DMS 273 treated with DMSO at 0.1 percent for 48 hours (cell line): Measurements from ENCODE around the gene STX4.

ENCODE experiments used
- DNase-seq: peaks from one replicate; lab custom pipeline; 2025; lab: John Stamatoyannopoulos, UW

The STX4 gene

DNA sequence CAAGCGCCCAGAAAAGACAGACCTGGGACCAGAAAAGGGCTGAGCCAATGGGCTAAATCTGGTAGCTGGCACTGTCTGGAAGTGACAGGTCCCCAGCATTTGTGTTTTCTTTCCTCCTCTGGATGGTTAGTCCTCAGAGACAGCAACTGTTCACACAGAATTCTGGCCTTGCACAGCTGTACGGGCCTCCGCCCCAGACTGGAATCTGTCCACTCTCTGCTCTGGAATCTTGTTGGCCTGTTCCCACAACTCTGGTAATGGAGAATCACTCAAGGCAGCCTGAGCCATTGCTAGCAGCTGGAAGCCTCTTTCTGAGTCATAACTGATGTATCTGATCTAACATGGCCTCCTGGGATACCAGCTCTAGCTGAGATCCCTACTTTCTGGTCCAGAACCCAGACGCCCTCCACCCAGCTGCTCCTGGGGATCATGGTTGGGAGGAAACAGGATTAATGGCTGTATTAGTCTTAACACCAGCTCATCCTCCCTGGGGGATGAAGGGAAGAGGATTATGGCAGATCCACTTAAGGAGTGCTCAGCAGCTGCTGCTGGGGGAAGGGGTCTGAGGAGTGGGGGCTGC, 31.6 kb downstream of the STX4 start:
- no peak for DNase-seq

DNA sequence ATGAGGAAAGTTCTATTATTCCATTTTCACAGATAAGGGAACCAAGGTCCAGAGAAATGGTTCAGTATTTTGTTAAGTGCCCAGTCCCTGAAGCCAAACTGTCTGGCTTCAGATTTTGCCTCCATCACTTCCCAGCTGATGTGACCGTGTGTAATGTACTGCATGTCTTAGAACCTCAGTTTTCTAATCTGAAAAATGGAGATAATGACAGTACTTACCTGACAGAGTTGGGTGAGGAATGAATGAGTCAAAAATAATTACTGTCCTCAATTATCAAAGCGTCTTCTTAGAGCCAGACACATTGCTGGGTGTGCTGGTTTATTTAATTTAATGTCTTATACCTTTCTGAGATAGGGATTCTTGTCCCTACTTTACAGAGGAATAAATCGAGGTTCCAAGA, 34.0 kb downstream of the STX4 start:
- DNase-seq: no peak

DNA sequence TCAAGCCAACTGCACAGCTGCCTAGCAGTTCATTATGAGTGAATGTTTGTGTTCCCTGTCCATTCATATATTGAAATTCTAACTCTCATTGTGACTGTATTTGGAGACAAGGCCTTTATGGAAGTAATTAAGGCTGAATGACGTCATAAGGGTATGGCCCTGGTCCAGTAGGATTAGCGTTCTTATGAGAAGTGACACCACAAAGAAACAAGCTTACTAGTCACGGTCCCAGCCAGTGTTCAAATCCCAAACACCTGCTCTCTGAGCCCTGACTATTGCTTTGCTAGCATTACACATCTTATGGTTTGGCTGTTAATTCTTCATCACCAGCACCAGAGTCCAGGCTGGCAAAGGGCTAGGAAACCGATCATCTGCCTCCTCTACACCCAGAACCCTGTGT, 38.5 kb downstream of the STX4 start:
- no peak for DNase-seq

DNA sequence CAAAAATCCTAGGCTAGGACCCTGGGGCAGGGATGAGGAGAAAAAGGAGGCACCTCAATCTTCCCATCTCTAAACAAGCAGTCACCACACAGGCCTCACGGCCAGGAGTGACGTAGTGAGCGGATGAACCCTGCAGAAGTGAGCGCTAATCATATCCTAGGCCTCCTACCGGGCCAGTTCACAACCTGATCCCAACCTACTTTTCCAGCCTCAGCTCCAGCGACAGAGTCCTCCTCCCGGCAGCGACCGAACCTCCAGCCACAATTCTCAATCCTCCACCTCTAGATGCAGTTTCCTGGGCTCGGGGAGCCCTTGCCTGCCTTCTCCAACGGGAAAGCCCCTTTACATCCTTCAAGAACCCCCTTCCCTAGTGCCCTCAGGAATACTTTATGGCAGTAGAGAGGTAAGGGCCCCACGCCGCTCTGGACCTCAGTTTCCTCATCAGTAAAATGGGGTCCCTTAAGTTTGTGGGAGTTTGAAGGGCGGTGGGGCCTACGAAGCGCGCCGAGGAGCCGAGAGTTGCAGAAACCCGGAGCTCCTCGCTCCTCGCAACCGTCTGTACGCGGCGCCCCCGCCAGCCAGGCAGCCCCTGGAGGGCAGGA, 39.3 kb downstream of the STX4 start:
- DNase-seq: peak; percentile 31

DNA sequence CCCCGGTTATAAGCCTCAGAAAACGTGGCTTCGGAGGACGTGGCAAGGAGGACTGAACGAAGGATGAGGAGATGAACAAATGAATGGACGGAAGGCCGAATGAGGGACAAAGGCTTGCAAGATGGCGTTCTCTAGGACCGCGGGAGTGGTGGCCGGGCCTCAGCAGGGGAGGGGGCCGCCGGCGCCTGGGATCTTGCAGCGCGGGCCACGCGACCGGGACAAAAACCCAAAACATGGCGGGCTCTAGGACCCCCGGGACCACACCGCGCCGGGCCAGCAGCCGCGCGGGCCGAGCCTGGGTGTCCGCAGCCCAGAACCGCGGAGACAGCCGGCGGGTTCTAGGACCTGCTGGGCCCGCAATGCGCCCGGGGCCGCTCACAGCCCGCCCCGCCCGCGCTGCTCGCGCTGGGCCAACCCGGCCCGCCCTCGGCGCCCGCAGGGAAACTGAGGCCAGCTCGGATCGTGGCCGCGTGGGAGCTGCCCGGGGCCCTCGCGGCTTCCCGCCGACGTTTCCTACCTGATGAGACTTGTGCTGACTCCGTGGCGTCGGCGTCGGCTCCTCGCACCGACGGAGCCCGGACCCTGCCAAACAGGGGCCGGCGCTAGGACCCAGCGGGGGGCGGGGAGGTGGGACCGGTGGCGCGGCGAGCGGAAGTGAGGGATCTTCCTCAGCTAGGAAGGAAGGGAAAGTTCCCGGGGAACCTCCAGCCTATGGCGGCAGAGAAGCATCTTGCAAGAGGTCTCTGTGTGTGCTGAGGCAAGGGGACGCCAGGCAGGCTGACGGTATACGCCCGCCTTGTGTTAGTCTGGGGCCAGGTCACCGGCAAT, 40.0 kb downstream of the STX4 start:
- peak; percentile 64 for DNase-seq

DNA sequence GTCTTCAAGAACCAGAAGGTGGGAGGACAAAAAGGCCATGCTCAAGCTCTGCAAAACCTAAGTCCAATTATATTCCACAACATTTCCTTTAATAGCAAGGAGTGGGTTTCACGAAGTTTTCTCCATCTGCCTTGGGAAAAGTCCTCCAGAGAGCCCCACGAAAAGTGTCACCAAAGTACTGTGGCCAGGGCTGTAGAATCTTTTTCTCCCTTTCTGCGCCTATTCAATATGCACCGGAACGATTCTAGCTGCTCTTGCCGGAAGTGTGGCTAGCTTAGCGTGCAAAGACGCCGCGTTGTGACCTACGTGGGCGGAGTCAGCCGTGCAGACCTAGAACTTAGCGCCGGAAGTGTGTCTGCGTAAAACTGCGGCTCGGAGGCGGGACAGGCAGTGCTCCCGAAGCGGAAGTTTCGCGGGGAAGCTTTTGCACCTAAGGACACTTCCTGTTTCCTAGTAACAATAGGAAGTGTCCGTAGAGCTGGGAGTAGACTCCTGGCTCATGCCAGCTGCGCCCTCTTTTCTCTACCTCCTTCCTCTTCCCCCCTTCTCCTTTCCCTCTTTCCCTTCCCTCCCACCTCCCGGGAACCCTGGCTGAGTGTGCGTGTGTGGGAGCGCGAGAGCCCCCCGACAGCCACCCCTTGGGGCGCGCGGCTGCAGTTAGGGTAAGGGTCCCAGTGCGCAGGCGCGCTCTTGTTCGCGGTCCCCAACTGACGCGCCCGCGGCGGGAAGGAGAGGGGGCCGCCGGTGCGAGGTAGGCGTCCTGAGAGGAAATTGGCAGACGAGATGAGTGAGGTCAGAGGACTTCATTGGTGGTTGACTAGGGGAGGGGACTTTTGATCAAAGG, 40.8 kb downstream of the STX4 start, which contains the start of the genes ZNF646 and ZNF668:
Gene ZNF646 (plus strand): TSS at position 453 of the 844 bp plus-strand sequence. CDS start 1,903 bp downstream, outside the sequence.
Gene ZNF668 (minus strand): TSS at position 271 of the 844 bp plus-strand sequence. CDS start 9,781 bp downstream, outside the sequence.
- DNase-seq: peak; percentile 99

DNA sequence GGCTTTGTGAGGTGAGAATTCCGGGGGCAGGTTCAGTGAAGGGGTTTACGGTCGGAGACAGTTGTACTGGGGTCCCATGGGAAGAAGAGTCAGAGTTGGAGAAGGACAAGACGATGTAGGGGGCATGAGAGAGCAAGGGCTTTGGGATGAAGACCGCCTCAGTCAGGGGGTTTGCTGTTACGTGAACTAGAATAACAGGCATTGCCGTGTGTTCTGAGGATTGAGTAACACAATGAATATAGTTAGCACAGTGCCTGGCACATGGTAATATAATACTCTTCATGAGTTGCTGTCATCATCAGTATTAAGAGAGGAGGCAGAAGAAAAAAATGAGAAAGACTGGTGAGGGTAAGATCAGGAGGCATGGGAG, 41.4 kb downstream of the STX4 start:
- DNase-seq: no peak

DNA sequence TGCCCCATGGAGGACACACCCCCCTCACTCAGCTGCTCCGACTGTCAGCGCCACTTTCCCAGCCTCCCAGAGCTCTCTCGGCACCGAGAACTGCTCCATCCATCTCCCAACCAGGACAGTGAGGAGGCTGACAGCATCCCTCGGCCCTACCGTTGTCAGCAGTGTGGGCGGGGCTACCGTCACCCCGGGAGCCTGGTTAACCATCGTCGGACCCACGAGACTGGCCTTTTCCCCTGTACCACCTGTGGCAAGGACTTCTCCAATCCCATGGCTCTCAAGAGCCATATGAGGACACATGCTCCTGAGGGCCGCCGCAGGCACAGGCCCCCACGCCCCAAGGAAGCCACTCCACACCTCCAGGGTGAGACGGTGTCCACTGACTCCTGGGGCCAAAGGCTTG, 43.0 kb downstream of the STX4 start:
- DNase-seq: no peak

DNA sequence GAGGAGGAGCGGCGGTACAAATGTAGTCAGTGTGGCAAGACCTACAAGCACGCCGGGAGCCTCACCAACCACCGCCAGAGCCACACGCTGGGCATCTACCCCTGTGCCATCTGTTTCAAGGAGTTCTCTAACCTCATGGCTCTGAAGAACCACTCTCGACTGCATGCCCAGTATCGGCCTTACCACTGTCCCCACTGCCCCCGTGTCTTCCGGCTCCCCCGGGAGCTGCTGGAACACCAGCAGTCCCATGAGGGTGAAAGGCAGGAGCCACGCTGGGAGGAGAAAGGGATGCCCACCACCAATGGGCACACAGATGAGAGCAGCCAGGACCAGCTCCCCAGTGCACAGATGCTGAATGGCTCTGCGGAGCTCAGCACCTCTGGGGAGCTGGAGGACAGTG, 43.7 kb downstream of the STX4 start:
- no peak for DNase-seq

DNA sequence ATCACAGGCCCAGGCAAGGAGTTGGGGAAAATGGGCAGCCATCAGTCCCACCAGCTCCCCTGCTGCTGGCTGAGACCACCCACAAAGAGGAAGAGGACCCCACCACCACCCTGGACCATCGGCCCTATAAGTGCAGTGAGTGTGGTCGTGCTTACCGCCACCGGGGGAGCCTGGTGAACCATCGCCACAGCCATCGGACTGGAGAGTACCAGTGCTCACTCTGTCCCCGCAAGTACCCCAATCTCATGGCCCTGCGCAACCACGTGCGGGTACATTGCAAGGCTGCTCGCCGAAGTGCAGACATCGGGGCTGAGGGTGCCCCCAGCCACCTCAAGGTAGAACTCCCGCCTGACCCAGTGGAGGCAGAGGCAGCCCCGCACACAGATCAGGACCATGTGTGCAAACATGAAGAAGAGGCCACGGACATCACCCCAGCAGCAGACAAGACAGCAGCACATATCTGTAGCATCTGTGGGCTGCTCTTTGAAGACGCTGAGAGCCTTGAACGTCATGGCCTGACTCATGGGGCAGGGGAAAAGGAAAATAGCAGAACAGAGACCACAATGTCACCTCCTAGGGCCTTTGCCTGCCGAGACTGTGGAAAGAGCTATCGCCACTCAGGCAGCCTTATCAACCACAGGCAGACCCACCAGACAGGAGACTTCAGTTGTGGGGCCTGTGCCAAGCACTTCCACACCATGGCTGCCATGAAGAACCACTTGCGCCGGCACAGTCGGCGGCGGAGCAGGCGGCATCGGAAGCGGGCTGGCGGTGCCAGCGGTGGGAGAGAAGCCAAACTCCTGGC, 44.4 kb downstream of the STX4 start:
- no peak for DNase-seq

DNA sequence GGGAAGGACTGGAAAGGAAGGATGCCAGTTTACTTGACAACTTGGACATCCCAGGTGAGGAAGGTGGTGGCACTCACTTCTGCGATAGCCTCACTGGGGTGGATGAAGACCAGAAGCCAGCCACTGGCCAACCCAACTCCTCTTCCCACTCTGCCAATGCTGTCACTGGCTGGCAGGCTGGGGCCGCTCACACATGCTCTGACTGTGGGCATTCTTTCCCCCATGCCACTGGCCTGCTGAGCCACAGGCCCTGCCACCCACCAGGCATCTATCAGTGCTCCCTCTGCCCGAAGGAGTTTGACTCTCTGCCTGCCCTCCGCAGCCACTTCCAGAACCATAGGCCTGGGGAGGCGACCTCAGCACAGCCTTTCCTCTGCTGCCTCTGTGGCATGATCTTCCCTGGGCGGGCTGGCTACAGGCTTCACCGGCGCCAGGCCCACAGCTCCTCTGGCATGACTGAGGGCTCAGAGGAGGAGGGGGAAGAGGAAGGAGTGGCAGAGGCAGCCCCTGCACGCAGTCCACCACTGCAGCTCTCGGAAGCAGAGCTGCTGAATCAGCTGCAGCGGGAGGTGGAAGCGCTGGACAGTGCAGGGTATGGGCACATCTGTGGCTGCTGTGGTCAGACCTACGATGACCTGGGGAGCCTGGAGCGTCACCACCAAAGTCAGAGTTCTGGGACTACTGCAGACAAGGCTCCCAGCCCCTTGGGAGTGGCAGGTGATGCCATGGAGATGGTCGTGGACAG, 45.4 kb downstream of the STX4 start:
- no peak for DNase-seq

DNA sequence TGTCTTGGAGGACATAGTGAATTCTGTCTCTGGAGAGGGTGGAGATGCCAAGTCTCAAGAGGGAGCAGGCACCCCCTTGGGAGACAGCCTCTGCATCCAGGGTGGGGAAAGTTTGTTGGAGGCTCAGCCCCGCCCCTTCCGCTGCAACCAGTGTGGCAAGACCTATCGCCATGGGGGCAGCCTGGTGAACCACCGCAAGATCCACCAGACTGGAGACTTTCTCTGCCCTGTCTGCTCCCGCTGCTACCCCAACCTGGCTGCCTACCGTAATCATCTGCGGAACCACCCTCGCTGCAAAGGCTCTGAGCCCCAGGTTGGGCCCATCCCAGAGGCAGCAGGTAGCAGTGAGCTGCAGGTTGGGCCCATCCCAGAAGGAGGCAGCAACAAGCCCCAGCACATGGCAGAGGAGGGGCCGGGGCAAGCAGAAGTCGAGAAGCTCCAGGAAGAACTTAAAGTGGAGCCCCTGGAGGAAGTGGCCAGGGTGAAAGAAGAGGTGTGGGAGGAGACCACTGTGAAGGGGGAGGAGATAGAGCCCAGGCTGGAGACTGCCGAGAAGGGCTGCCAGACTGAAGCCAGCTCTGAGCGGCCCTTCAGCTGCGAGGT, 46.1 kb downstream of the STX4 start:
- no peak for DNase-seq

DNA sequence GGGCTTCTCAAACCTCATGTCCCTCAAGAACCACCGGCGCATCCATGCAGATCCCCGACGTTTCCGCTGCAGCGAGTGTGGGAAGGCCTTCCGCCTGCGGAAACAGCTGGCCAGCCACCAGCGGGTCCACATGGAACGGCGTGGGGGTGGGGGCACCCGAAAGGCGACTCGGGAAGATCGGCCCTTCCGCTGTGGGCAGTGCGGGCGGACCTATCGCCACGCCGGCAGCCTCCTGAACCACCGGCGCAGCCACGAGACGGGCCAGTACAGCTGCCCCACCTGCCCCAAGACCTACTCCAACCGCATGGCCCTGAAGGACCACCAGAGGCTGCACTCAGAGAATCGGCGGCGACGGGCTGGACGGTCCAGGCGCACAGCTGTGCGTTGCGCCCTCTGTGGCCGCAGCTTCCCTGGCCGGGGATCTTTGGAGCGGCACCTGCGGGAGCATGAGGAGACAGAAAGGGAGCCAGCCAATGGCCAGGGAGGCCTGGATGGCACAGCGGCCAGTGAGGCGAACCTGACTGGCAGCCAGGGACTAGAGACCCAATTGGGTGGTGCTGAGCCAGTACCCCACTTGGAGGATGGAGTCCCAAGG, 46.8 kb downstream of the STX4 start:
- DNase-seq: no peak

DNA sequence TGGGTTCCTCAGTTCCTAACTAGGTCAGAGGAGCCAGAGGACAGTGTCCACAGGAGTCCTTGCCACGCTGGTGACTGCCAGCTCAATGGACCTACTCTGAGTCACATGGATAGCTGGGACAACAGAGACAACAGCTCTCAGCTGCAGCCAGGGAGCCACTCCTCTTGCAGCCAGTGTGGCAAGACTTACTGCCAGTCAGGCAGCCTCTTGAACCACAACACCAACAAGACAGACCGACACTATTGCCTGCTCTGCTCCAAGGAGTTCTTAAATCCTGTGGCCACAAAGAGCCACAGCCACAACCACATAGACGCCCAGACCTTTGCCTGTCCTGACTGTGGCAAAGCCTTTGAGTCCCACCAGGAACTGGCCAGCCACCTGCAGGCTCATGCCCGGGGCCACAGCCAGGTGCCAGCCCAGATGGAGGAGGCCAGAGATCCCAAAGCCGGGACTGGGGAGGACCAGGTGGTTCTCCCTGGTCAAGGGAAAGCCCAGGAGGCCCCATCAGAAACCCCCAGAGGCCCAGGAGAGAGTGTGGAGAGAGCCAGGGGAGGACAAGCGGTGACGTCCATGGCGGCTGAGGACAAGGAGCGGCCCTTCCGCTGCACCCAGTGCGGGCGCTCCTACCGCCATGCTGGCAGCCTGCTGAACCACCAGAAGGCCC, 47.5 kb downstream of the STX4 start:
- no peak for DNase-seq

DNA sequence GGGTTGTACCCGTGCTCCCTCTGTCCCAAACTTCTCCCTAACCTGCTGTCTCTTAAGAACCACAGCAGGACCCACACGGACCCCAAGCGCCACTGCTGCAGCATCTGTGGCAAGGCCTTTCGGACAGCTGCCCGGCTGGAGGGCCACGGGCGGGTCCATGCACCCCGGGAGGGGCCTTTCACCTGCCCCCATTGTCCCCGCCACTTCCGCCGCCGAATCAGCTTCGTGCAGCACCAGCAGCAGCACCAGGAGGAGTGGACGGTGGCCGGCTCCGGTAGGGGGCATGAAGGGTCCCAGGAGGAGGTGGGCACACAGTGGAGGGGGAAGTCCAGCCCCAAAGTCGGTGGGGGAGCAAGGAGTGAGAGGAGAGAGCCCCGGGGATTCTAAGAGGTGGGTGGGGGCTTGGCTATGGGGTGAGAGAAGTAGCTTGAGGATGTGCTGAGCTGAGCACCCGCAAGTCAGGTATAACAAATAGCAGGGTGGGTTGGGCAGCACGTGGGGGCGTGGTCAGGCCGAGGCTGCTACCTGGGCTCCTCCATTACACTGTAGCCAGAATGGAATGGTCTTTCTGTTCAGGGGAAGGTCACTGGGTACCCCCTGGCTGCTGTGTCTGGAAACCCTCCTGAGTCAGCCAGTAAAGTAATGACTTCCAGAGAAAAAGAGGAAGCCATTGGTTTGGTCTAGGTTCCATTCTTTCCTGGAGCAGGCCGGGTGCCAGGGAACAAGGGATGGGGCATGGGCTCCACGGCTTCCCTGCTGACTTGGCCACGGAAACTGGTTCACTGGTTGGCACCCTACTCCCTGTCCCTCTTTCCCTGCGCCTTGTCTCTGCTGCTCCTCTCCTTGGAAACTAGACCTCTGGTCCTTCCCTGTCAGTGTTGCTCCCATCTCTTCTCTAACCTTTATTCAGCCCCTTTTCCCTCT, 48.3 kb downstream of the STX4 start:
- DNase-seq: no peak

DNA sequence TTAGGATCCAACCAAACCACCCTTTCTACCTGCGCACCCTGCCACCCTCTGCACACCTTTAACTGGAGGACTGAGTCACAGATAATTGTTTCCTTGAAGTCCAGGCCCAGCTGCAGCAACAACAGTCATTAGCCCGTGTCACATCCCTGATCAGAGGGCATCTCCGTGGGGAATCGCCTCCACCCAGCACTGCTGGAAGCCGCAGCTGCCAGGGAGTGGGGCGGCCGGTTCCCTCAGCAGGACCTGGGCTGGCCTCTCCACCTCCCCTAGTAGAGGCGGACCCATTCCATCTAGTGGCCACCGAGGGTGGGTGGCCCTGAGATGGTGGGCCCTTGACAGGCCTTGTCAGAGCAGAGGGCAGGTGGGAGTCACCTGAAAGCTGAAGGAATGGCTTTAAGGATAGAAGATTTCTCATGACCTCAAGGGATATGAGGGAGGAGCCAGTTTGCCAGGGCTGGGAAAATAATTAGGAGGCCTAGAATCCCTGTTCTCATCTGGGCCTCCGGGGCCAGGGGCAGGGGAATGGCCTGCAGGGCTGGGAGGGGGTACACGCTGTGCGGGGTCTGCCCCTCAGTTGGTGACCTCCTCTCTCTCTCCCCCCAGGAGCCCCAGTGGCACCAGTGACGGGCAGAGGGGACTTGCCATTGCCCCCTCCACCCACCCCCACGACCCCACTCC, 49.1 kb downstream of the STX4 start:
- no peak for DNase-seq

DNA sequence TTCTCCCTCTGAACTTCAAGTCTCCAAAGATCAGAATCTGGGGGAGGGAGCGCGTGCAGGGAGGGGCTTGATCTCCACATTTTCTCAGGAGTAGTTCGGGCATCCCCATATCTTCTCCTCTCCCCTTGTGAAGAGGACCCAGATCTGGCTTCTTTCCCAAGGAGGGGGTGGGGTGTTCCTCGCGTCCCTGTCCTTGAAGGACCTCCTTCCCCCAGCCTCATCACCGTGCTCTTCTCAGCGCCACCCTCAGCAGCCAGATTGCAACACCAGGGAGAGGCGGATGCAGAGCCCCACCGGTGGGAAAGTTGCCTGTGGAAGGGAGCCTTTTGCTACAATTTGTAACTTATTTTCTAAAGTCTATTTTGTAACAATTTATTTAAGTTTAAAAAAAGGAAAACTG, 49.7 kb downstream of the STX4 start:
- no peak for DNase-seq

DNA sequence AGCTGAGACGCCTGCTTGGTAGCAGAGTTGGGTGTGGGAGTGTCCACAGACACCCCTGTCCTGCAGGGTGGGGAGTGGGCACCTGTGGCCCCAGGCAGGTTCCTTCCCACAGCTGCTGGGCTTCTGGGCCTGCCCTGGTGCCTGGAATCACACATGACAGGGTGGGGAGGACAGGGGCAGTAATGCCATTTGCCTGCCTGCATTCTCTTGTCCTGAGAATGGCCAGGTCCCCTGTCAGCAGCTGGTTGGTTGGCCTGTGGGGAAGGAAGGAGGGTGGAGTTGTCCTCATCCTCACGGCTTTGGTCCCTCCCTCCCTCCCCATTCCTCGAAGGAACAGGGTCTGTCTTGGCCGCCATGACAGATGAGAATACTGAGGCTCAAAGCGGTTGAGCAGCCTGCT, 50.2 kb downstream of the STX4 start:
- DNase-seq: no peak
